ENCODE data around the gene MAPKAPK3.

MAPKAPK3 gene

DNA sequence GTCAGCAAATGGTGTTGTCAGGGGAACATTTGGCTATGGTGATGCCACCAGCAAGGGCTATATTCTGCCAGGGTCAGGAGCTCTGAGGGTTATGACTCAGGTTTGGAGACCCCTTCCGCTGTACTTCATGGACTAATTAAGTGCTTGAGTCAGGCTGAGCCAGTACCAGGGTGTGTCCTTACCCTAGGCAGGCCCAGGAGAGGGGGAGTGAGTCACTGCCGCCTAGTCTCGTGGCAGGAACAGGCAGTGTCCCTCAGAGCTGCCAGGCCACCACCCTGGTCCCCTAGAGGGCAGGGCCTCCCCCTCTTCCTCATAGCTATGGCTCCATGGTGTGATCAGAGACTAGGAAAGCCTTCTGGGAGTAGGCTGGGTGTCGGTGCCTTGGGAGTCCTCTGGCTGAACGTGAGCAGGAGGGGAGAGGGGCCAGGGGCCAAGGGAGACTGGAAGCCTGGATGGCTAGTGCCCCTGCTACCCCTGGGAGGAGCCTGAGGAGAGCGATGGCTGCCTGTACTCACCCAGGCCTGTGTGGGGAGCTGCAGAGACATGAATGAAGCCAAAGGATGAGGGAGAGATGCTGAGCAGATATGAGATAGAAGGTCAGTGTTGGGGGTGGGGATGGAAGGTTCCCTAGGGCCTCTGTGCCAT lies 10.6 kb downstream of the MAPKAPK3 start:
- no peak for DNase-seq (ENCODE audit: low spot score)

DNA sequence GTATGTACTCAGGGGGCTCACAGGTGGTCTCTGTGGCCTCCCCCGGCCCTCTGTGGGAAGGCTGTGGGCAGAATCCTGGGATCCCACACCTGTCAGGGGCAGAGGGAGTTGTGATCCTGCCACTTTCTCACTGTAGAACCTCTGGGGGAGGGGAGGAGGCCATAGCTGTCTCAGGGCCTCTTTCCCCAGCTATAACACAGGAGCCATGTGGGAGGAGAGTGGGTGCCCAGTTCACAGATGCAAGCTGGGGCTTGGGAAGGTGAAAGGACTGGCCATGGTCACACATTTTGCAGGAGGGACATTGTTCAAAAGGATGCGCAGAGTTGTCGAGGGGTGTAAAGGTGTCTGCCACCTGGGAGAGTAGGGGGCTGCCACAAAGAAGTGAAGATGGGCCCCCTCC lies 11.7 kb downstream of the MAPKAPK3 start:
- no peak for DNase-seq (ENCODE audit: low spot score)

DNA sequence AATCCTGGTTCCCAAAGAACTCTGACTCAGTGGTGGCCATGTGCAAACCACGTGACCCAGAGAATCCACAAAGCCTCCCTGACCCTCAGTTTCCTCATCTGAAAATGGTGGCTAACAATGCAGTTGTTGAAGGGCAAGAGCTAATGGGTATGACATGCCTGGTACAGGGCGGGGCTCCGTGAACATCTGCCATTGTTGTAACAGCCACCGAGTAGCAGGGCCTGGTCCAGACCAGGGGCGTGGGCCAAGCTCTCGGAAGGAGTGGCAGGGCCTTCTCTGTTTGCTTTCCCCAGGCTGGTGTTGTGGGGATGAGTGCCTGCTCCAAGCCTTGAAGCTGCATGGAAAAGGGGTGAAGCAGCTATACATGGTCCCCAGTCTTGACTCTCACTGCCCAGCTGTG lies 13.4 kb downstream of the MAPKAPK3 start:
- no peak for DNase-seq (ENCODE audit: low spot score)

DNA sequence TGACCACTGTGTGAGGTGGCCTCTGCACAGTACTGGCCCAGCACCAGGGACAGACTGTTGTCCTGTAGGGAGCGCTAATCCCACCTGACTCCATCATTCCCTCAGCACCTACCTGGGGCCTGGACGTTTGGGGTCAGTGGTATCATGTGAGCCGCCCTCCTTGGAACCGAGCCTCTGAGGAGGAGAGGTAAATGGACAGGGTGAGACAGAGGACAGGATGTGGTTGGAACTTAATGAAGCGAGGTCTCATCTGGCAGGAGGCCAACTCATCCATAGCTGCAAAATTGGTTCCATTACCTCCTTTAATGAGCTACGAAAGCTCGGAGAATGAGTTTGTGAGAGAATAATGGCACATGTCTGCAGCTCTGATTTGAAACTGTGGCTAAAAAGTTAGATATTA lies 13.9 kb downstream of the MAPKAPK3 start:
- no peak for DNase-seq (ENCODE audit: low spot score)

DNA sequence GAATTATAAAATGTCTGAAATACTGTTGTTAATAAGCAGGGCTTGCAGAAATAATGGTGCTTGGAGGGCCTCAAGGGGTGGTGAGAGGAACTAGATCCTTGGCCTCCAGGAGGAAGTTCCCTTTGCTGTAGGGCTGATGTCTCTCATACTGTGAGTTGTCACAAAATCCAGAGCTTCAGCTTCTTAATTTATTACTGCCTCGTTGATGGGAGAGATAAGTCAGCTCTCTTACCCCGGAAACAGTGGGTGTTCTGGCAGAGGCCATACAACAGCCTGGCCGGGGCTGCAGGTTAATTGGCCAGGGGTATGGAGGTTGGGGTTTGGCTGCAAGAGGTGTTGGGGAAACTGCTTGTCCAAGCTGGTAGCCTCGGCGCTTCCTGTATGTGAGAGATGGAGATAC lies 15.5 kb downstream of the MAPKAPK3 start:
- peak; percentile 35 for DNase-seq (ENCODE audit: low spot score)

DNA sequence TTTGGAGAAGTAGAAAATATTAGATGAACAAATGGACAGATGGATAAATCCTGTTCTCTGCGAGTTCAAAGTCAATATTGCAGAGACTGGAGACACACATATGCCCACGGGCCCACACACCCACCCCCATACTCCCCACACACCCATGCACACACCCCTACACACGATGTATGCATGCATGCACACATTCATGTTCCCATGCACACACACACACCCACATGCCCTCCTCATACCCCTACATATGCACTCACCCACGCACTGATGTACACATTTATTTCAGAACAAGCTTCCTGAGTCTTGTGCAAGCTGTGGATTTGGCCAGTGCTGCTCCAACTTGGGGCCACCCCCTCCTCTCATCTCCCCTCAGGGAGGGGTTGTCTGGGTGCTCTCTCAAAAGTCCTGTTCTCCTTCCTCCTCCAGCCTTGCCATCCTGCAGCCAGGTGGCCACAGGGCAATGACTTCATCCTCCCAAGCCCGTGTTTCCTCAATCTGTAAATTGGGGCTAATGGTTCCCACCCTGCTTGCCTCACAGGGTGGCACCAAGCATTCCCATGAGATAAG lies 16.4 kb downstream of the MAPKAPK3 start:
- DNase-seq (ENCODE audit: low spot score) = no peak

DNA sequence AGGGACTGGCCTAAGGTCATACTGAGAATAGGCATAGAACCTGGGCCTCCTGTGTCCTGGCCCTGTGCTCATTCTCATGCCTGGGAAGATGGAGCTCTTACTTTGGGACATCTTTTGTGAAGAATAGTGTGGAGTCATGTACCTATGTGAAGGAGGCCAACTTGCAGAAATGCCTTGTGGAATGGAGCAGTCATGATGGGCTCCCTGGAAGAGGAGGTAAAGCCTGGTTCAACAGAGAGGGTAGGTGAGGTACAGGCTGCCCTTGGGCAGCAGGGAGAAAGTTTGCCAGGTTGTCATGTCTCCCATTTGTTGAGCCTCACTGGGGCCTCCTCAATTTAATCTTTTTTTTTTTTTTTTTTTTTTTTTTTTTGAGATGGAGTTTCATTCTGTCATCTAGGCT lies 18.1 kb downstream of the MAPKAPK3 start:
- no peak for DNase-seq (ENCODE audit: low spot score)

DNA sequence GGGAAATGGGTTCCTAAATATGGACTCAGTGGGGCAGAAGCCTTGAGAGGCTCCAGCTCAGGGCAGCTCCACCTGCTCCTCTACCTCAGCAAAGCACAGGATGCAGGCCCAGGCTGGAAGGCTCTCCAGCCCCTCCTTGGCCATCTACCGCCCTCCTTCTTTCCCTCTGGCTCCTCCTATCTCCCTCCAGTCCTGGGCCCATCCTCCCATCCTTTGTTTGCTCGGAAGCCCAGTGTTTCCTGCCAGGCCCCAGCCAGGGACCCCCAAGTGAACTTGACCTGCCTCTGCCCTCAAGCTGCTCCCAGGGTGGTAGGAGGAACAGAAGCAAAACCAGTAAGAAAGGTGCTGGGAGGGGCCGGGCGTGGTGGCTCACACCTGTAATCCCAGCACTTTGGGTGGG lies 20.1 kb downstream of the MAPKAPK3 start:
- DNase-seq (ENCODE audit: low spot score) = no peak

DNA sequence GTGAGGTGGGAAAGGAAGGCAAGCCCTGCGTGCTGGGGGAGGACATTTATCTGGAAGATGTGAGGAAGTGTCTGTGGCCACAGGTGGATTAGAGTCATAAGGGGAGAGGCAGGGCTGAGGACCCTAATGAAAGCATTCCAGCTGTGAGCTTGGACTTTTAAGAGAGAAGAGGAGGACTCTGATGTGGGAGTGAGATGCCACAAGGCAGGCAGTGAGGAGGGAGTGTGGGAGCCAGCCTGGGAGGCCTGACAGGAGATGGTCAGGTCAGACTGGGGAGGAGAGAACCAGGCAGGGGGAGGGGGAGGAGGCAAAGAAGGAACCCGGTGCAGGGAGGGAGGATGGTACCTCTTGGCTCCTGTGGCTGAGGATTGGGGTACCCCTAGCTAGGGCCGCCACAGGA lies 21.0 kb downstream of the MAPKAPK3 start:
- no peak for DNase-seq (ENCODE audit: low spot score)

DNA sequence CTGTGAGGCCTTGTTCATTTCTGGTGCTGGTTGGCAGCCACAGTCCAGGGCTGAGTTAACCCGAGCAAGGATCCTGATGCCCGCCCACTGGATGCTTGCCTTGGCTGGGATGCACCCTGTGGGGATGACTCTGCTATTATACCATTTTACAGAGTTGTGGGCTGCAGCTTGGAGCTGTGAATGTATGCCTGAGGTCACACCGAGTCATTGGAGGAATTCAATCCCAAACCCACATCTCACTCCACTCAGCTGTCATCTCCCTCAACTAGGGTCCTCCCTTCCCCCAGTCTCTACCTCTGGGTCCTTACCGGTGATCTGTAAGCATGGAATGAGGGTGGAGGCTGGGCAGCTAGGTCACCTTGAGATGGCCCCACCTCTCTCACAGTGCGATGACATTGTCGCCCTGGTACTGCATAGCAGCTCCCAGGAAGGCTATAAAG lies 22.1 kb downstream of the MAPKAPK3 start:
- no peak for DNase-seq (ENCODE audit: low spot score)

DNA sequence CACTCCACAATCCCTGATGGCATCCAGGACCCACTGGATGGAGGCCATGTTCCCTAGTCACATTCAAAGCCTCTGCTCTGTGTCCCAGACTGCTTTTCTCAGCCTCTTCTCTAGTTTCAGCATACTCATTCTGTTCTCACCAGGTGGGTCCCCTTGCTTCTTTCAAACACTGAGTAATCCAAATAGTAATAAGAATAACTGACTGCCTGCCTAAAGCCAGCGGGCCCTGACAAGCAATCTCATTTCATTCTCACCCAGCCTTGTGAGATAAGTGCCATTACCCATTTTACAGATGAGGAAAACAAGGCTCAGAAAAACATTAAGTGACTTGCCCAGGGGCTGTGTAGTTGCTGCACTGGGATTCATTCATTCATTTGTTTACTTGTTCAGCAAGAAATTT lies 25.4 kb downstream of the MAPKAPK3 start:
- DNase-seq (ENCODE audit: low spot score) = peak; percentile 39

DNA sequence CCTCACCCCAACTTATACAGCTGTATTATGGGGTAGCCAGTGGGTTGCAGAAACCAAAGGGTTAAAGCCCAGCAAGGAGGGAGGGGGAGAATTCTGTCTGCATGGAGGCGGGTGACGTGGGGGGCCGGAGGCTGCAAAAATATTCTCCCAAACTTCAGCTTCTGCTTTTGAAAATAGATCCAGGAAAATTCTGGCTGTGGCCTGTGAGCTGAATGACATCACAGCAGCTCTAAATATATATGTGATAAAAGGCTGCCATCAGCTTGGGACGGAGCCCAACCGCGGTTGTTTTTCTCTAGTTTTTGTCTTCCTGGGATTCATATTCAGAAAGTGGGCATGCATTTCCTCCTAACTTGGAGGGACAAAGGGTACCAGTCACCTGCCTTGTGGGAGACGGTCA lies 27.6 kb downstream of the MAPKAPK3 start:
- no peak for DNase-seq (ENCODE audit: low spot score)

DNA sequence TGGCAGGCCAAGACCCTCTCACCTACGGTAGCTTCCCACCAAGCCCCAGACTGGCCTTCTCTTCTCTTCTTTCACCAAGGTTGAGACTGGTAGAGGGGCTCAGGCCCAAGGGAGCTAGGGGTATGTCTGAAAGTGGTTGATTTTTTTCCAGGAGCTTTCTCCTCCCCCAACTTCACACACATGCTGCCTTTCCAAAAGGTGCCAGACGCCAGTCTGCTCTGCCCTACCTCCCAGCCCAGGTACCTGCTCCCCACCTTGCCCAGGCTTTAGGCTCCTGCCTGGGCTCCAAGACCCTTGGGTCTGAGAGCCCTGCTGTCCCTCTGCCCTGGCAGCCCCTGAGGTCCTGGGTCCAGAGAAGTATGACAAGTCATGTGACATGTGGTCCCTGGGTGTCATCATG lies 28.4 kb downstream of the MAPKAPK3 start:
- no peak for DNase-seq (ENCODE audit: low spot score)

DNA sequence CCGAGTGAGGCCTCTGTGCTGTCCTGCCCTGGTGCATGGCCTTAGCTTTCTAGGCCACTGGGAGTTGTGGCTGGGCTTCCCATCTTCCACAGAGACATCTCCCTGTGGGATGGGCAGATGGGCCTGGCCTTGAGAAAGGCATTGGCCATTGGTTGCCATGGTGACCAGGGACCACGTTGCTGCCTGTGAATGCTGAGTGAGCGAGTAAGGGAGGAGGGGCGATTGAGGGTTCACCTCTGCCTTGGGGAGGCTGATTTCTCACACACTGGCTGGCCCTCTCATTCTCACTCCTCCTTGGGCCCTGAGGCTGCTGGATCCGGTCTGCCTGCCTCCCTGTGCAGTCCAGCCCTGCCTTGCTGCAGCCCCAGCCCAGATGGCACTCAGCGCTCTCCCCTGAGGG lies 31.4 kb downstream of the MAPKAPK3 start:
- no peak for DNase-seq (ENCODE audit: low spot score)

DNA sequence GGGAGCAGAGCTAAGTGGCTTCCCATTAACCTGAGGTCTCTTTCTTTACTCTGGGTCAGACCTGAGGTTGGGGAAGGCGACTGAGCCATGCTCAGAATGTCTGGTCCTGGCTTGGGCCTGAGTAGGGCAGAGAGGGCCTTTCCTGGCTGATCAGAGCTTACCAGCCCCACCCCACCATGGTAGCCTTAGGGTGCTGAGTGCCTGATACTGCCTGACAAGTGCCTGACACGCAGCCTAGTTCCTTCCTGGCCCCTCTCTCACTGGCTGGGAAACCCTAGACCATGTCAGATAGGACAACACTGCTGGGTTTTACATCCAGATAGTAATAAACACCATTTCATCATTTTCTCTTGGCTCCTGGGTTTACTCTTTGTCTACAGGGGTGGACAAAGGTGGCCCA lies 32.0 kb downstream of the MAPKAPK3 start:
- DNase-seq (ENCODE audit: low spot score) = no peak

DNA sequence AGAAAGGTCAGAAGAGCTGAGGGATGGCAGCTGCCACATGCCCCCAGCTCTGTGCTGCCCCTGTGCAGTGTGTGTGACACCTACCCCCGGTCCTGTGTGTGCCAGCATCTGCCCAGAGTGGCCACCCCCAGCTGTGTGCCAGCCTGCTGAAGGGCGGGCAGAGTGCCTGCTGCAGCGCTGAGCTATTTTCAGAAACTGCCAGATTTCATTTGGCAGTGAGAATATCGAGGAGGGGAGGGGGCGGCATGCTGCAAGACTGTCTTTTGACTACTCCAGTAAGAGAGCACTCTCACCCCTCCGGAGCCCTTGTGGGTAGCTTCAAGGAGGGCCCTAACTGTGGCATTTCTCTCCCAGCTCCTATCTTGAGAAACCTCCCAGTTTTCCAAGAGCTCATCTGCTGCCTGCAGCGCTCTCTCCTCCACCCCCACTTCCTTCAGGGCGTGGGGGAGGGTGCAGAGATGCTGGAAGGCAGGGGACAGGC lies 32.5 kb downstream of the MAPKAPK3 start:
- no peak for DNase-seq (ENCODE audit: low spot score)

DNA sequence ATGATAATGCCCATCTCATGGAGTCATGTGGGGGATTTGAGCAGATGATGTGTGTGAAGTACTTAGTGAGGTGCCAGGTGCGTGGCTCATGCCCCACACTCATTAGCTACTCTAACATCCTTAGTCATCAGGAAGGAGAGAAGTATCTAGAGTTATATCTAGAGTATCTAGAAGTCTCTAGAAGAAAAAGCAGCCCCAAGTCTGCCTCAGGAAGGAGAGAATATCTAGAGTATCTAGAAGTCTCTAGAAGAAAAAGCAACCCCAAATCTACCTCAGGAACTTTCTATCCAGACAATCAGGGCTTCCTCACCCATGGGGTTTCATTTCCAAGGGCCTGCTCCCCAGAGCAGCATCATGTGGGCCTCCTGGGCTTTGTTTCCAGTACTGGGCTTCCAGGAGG lies 33.1 kb downstream of the MAPKAPK3 start:
- no peak for DNase-seq (ENCODE audit: low spot score)

DNA sequence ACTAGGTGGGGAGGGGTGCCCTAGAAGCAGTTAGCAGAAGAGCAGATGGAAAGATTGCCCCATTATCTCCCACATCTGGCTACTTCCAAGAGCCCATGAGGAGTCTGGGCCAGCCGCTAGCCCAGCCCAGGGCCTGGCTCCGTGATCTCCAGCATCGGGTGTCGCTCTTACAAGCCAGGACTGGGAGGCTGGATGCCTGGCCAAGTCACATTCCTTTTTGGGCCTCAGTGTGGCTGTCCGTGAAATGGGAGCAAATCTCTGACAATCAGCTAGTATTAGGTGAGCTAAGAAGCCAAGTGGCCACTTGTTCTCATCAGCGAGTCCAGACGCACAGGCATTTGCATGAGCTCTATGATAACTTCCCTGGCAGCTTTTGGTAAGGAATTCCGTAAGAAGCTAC lies 34.5 kb downstream of the MAPKAPK3 start:
- no peak for DNase-seq (ENCODE audit: low spot score)

DNA sequence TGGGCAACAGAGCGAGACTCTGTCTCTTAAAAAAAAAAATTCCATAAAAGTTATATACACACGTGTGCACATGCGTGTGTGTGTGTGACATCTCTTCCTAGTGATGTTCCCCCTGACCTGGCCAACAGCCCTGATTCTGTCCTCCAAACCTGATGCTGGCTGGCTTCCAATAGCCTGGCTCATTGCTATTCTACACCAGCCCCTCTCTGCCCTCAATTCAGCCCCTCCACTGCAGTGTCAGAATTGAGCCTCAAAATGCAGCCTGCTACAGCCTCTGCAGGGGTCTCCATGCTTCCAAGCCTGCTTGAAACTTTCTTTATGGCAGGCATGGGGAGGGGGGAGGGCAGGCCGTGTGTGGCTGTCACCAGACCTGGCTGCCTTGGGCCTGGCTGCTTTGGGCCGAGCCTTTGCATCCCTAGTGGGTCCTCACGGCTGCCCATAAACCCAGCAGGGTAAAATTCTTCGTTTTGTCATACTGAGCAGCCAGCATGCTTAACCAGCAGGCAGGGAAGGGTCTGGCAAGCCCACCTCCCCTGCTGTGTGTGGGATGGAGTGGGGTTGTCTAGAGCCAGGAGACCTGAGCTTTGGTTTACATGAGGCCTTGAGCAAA lies 35.1 kb downstream of the MAPKAPK3 start:
- no peak for DNase-seq (ENCODE audit: low spot score)

DNA sequence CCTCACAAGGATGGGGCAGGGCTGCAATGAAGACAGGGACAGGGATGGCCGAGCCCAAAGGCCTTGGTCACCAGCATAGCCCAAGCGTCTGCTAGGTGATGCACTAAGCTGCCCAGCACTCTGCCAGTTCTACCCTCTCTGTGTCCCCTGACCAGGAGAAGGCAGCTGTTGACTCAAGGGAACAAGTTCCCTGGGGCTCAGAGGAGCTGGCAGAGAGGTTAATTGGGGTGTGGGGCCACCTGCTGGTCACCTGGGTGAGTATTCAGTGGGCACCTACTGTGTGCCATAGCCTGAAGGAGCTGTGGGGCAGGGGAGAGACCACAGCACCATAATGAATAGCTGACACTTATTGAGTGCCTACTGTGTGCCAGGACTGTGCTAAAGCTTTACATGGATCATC lies 35.8 kb downstream of the MAPKAPK3 start:
- peak; percentile 62 for DNase-seq (ENCODE audit: low spot score)

DNA sequence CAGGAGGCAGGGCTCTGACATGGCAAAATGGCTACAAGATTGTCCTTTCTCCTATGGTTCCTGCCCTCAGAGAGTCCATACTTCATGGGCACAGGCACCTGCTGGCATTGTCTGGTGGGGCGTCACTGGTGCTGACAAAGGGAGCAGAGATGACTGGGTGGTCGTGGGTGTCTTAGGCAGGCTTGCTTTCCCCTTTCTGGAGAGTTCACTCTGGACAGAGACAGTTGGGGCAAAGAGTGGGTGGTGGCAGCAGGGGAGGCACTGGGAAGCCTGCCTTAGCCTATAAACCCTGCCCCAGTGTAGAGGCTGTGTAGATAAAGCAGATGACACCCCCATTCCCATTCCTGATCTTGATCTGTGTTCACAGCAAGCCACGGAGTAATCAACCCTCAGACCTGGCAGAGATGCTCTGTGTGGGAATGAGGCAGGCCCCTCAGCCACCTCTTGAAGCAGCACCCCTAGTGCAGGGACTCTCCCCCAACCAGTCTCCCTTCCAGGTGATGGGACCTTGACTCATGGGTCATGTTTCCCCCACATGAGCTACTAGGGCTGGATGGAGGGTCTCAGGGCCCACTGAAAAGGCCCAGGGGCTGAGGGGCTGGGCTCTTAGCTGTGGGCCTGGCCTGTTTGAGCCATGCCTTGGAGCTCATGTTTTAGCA lies 37.1 kb downstream of the MAPKAPK3 start:
- DNase-seq (ENCODE audit: low spot score) = no peak

DNA sequence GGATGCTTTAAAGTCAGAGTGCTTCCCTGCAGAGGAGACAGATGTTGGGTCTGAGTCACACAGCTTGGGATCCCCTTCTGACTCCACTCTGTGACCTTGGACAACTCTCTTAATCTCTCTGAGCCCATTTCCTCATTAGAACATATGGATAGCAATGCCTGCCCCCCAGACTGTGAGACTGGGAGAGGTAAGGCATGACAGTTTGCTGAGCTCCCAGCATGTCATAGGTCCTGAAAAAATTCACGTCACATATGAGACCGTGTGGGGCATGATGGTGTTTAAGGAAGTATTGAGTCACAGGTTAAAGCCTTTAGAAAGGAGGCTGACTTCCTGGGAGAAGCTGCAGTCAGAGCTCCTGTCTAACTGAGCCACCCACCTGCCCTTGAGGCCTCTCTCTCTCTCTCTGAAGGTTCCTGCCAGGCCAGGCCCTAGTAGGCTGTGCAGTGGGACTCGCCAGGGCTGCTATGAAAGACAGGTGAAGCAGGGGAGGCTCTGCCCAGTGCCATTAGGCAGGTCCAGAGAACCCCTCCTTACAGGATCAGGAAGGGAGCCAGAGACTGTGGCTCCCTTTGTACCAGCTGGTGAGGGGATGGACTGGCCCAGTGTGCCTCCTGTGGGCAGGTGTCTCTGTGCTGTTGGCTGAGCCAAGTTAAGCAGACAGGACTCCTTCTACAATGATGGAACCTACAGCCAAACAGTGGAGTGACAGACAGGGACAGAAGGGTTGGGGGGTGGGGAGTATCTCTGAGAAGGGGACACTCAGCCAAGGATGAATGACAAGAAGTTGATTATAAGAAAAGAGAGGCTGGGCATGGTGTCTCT lies 38.3 kb downstream of the MAPKAPK3 start:
- peak; percentile 35 for DNase-seq (ENCODE audit: low spot score)

All from activated CD4-positive, alpha-beta T cell treated with anti-CD3 and anti-CD28 coated beads, Interleukin-2, Interleukin-4, amounts not matched to agents 100 ng/mL and 50 ng/mL, durations not matched to agents 16 hours and 8 hours (primary cell).